ENCODE results near the gene PARK7. TPM values are rescaled to one million over a fixed set of nuclear protein-coding genes. Genes with fewer than 3 reads are reported as not detected.

Gene PARK7
- total RNA-seq, 4 donors from 2014 or later: 222 to 327 (median 257) TPM

DNA sequence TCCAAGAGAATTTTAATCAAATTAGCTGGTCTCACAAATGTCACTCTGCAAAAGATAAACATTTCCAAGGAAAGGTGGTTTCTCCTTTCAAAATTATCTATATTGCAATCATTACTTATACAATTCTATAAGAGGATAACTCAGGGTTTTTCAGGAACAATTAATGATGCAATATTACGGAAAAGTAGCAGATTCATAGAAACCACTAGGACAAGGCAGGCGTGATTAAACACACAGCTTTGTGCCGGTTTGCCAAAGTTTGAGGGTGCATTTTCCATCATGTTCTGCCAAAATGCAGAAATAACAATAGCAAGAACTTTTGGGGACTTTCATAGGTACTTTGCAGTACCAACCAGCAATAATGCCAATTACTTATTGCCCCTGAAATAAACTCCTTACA lies 21.5 kb upstream of the PARK7 start:
- intact Hi-C loops (cut with DNase I): no loop called here
- Histone ChIP-seq H3K27ac (no peak overlapping the region), H3K4me3 (replicated peaks in 1 of 3) (no peak overlapping the region), H3K9me3 (no peaks in the 10 kb centered on the region), H3K4me1 (peaks cover 6 to 12% of the 10 kb centered on the region in 2 donors), H3K36me3 (no peaks in the 10 kb centered on the region), H3K27me3 (no peaks in the 10 kb centered on the region)
- 81 to 87% methylated on average over 3 of the region's 3 CpGs for WGBS, 2 donors
- TF ChIP-seq POLR2A (IDR thresholded peaks at IDR 0.05): no peak
- TF ChIP-seq, protein P1, sequence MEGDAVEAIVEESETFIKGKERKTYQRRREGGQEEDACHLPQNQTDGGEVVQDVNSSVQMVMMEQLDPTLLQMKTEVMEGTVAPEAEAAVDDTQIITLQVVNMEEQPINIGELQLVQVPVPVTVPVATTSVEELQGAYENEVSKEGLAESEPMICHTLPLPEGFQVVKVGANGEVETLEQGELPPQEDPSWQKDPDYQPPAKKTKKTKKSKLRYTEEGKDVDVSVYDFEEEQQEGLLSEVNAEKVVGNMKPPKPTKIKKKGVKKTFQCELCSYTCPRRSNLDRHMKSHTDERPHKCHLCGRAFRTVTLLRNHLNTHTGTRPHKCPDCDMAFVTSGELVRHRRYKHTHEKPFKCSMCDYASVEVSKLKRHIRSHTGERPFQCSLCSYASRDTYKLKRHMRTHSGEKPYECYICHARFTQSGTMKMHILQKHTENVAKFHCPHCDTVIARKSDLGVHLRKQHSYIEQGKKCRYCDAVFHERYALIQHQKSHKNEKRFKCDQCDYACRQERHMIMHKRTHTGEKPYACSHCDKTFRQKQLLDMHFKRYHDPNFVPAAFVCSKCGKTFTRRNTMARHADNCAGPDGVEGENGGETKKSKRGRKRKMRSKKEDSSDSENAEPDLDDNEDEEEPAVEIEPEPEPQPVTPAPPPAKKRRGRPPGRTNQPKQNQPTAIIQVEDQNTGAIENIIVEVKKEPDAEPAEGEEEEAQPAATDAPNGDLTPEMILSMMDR (IDR thresholded peaks at IDR 0.05): no peak
- no peak for DNase-seq

DNA sequence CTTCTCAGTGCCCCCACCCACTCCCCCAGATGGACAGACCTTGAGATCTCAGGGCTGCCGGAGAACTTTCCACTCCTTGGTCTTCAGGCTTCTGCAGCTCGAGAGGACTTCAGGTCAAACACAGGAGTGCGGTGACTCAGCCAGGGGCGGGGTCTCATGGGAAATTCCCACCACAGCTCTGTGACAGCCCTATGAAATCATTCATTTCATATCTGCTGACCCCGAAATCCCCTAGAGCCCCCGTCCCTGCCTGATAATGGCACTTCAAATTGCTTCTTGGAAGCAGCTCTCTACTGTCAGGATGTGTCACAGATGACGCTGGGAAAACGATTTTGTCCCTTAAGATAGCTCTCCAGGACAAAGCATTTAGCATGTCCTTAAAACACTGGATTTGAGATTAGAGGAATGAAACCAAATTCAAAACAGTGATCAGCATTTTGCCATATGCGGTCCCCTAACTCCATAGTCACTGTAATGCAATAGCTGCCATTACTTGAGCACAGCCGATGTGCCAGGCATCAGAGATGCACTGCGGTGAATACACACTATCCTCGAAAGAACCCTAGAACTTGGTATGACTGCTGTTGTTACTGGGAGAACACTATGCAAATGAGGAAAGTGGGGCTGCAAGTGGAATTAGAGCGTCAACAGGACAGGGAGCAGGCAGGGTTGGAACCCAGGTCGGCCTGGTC lies 20.6 kb upstream of the PARK7 start, which contains the start of gene TNFRSF9:
TNFRSF9 (minus strand) TSS at position 95 of the 692 bp plus-strand sequence. CDS start 845 bp downstream, outside the sequence.
- TF ChIP-seq POLR2A (IDR thresholded peaks at IDR 0.05): no peak
- TF ChIP-seq, protein P1 (IDR thresholded peaks at IDR 0.05): no peak
- H3K4me3 ChIP-seq (replicated peaks in 1 of 3): no peak within 1 kb of the TSS
- H3K27ac ChIP-seq: no peak within 1 kb of the TSS

DNA sequence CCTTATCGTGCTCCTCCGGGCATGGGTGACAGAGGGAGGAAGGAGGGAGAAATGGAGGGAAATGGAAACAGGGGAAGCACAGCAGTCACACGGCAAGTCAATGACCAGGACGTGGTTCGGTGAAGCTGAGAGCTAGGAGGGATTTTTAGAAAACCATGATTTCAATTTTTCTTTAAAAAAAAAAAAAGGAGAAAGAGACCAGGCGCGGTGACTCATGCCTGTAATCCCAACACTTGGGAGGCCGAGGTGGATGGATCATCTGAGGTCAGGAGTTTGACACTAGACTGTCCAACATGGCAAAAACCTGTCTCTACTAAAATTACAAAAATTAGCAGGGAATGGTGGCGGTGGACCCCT lies 20.1 kb upstream of the PARK7 start:
- TF ChIP-seq POLR2A (IDR thresholded peaks at IDR 0.05): no peak
- no peak for DNase-seq
- WGBS, 2 donors: 74 to 85% methylated on average over 9 of the region's 9 CpGs
- no peaks in the 10 kb centered on the region for H3K9me3 ChIP-seq
- H3K4me3 ChIP-seq (replicated peaks in 1 of 3): no peak overlapping the region
- no peaks in the 10 kb centered on the region for H3K36me3 ChIP-seq
- no peaks in the 10 kb centered on the region for H3K27me3 ChIP-seq
- no peak overlapping the region for H3K27ac ChIP-seq
- H3K4me1 ChIP-seq: peaks cover 6 to 12% of the 10 kb centered on the region in 2 donors
- intact Hi-C loops (cut with DNase I): no loop called here

More for the DNA sequence above, 20.6 kb upstream of the PARK7 start, which contains the start of gene TNFRSF9:
- no peaks in the 10 kb centered on the region for H3K27me3 ChIP-seq
- 59 to 68% methylated on average over 14 of the region's 14 CpGs for WGBS, 2 donors
- H3K9me3 ChIP-seq: no peaks in the 10 kb centered on the region
- DNase-seq: no peak
- peaks cover 6 to 12% of the 10 kb centered on the region in 2 donors for H3K4me1 ChIP-seq
- intact Hi-C loops (cut with DNase I): no loop called here
- no peaks in the 10 kb centered on the region for H3K36me3 ChIP-seq

DNA sequence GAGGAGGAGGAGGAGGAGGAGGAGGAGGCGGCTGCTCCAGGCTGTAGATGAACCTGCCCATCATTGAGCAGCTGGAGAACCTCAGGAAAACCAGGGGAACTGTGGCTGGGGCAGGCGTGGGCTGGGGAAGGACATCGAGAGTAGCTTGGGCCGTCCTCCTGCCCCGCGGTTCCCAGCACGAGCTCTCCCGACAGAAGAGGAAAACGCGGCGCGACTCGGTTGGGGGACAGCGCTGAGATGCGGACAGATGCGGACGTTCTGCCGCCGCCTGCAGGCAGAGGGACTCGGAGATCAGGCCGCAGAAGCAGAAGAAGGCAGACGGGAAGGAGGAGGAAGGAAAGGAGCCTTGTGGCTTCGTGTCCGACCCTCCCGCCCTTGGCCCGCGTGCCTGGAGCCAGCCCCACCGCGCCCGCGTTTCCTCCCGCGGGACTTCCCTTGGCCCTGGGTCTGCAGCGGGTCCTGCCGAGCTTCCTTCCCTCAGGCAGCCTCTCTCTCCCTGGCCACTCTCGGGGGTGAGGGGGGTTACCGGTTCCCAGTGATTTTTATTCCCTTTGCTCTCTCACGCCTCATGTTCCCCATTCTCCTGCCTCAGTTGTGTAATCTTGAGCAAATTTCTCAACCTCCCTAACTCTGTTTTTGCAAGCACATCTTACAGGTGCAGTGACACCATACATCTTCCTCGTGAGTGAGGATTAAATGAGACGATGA lies 19.1 kb upstream of the PARK7 start:
- H3K36me3 ChIP-seq: no peaks in the 10 kb centered on the region
- H3K27me3 ChIP-seq: no peaks in the 10 kb centered on the region
- H3K4me3 ChIP-seq (replicated peaks in 1 of 3): no peak overlapping the region
- DNase-seq: peak; percentile 44 to 50
- no peaks in the 10 kb centered on the region for H3K9me3 ChIP-seq
- TF ChIP-seq, protein P1 (IDR thresholded peaks at IDR 0.05): peak in 3 of 6 experiments; percentile 12 to 39 (median 30)
- no peak for TF ChIP-seq POLR2A (IDR thresholded peaks at IDR 0.05)
- intact Hi-C loops (cut with DNase I): no loop called here
- no peak overlapping the region for H3K27ac ChIP-seq
- peaks cover 6 to 12% of the 10 kb centered on the region in 2 donors for H3K4me1 ChIP-seq
- 8 to 10% methylated on average over 39 to 40 of the region's 40 CpGs for WGBS, 2 donors

DNA sequence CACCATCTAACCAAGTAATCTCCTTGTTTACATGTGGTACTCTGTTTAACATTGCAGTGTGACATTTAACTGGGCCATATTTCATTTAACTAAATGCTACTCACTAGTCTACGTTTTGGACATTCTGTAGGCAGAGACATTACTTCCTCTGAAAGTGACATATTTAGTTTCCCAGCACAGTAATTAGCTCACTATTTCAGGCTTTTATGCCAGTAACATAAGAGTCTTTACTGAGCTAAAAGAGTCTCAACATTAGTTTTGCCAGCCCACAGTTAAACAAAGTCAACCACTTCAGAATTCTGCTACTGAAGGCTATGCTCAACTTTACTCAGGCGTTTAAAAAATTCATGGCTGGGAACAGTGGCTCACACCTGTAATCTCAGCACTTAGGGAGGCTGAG lies 18.3 kb upstream of the PARK7 start:
- H3K27ac ChIP-seq: no peak overlapping the region
- H3K4me1 ChIP-seq: peaks cover 6 to 12% of the 10 kb centered on the region in 2 donors
- 42 to 47% methylated on average over 2 of the region's 2 CpGs for WGBS, 2 donors
- TF ChIP-seq, protein P1 (IDR thresholded peaks at IDR 0.05): no peak
- no peak for TF ChIP-seq POLR2A (IDR thresholded peaks at IDR 0.05)
- intact Hi-C loops (cut with DNase I): no loop called here
- H3K27me3 ChIP-seq: no peaks in the 10 kb centered on the region
- no peaks in the 10 kb centered on the region for H3K9me3 ChIP-seq
- H3K36me3 ChIP-seq: no peaks in the 10 kb centered on the region
- H3K4me3 ChIP-seq (replicated peaks in 1 of 3): no peak overlapping the region
- no peak for DNase-seq

Data from thyroid gland (tissue), 4 donors.